ENCODE results near the gene PAQR7.

PAQR7 gene

DNA sequence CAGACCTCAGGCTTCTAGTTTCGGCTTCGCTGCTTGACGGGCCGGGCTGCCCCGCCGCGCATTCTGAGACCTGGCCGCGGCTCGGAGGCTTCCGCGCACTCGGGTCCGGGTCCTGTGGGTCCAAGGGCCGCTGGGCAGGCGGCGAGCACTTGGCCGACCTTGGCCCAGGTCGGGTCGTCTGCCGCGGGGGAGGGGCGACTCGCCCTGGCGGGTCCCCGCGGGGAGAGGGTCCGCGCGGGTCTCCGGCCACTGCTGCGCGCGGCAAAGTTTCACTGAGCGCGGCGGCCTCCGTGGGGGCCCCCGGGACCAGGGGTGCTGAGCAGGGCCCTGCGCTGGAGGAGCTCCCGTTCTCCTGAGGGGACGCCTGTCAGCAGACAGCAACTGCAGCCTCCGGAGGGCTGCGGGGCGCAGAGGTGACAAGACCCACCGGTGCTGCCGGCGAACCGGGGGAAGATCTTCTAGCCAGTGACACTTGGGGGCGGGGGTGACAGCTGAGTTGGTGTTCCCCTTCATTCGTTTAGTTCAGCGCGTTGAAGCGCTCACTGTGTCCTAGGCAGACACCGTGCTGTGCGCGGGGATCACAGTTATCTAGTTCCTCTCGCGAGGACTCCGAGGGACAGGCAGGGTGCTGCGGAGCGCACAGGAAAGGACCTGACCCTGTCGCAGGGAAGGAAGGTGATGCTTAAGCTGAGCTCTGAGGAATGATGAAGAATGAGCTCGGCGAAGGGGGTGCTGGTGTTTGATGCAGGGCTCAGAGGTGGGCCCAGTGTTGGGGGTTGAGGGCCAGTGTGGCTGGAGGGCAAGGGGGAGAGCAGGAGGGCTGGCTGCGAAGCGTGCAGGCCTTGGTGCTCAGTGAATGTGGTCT lies 55.0 kb downstream of the PAQR7 start:
- TF ChIP-seq, protein P1, sequence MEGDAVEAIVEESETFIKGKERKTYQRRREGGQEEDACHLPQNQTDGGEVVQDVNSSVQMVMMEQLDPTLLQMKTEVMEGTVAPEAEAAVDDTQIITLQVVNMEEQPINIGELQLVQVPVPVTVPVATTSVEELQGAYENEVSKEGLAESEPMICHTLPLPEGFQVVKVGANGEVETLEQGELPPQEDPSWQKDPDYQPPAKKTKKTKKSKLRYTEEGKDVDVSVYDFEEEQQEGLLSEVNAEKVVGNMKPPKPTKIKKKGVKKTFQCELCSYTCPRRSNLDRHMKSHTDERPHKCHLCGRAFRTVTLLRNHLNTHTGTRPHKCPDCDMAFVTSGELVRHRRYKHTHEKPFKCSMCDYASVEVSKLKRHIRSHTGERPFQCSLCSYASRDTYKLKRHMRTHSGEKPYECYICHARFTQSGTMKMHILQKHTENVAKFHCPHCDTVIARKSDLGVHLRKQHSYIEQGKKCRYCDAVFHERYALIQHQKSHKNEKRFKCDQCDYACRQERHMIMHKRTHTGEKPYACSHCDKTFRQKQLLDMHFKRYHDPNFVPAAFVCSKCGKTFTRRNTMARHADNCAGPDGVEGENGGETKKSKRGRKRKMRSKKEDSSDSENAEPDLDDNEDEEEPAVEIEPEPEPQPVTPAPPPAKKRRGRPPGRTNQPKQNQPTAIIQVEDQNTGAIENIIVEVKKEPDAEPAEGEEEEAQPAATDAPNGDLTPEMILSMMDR (IDR thresholded peaks at IDR 0.05; ENCODE audit: insufficient read depth, low read depth, low read length, missing control alignments) = no peak
- DNase-seq (ENCODE audit: low read depth) = peak; percentile 81
- H3K4me3 ChIP-seq (ENCODE audit: low read length) = peak overlapping the region; percentile 84

DNA sequence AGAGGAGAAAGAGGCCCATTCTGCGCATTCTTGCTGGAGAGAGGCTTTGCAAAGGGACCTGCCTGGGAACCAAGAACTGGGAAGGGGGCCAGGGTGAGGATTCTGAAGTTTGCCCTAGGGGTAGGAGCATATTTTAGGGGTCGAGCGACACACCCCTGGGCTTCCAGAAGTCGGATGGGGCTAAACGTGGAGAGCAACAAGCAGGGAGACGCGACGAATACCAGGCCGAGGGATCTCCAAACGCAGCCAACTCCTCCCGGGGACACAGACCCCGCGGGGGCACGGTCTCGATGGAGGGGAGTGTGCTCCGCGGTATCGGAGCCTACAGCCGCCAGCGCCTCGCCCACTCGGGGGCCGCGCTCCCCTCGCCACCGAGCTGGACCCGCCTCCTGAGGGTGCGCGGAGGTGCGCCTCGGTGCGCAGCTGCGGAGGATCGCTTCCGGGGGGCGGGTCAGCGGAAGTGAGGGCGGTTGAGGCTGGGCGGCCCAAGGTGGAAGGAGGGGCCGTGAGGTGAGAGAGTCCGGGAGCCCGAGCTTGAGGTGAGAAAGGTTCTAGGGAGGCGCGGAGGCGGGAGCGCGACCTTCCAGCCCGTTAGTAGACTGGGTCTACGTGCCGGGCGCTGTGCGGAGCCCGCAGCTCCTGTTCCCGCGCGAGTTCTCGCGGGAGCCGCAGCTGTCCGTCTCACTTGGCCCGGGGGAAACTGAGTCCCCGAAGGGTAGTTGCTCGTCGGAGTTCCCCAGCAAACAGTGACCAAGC lies 55.8 kb downstream of the PAQR7 start, which contains the start of gene MTFR1L:
TSS of gene MTFR1L (plus strand) at position 464 of the 756 bp plus-strand sequence. CDS start 3,151 bp downstream, outside the sequence.
- peak within 1 kb of the TSS; percentile 84 for H3K4me3 ChIP-seq (ENCODE audit: low read length)
- peak; percentile 89 for DNase-seq (ENCODE audit: low read depth)
- TF ChIP-seq, protein P1 (IDR thresholded peaks at IDR 0.05; ENCODE audit: insufficient read depth, low read depth, low read length, missing control alignments) = no peak

DNA sequence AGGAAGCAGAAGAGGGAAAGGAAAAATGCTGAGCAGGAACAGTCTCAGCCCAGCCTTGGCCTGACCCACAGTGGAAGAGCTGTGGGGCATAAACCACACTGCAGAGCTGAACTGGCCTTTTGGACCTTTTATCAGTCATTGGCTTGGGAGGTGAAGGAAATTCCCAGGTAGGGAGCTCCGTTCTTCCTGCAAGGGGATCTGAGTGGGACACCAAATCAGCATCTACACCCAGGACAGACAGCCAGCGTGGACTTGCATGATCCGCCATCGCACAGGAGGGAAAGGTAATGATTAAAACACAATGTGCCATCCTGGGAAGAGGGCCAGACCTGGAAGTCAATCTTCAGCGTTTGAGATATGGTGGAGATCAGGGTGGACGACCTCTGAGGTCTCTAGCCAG lies 56.9 kb downstream of the PAQR7 start:
- H3K4me3 ChIP-seq (ENCODE audit: low read length) = peak overlapping the region; percentile 84
- DNase-seq (ENCODE audit: low read depth) = no peak

DNA sequence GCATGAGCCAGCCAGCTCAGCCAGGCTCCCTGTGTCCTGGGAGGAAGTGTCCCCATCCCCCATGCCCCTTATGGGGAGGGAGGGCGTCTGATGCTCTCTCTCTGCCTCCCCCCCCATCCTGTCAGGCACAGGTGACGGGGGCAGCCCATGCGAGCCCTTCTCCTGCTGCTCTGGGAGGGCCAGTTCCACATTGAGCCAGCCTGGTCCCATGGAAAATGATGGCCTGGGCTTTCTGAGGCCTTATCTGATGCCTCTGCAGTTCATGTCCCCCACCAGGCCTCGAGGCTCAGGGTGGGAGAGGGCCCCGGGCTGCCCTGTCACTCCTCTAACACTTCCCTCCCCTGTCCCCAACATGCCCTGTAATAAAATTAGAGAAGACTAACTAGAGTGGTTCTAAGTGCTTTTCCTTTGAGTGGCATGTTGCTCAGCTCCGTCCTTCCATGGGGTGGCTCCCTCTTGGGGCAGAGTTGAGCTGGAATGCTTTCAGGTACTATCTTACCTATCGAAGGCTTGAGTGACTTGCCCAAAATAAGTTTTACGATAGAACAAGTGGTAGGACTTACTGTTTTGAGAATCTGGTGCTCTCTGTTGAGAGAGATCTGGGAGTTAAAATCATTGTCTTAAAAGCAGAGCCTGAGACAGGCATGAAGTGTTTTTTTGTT lies 57.5 kb downstream of the PAQR7 start:
- H3K4me3 ChIP-seq (ENCODE audit: low read length) = no peak overlapping the region
- TF ChIP-seq, protein P1 (IDR thresholded peaks at IDR 0.05; ENCODE audit: insufficient read depth, low read depth, low read length, missing control alignments) = peak; percentile 67
- DNase-seq (ENCODE audit: low read depth) = peak; percentile 50

More for the DNA sequence above, 56.9 kb downstream of the PAQR7 start:
- TF ChIP-seq, protein P1 (IDR thresholded peaks at IDR 0.05; ENCODE audit: insufficient read depth, low read depth, low read length, missing control alignments) = no peak

DNA sequence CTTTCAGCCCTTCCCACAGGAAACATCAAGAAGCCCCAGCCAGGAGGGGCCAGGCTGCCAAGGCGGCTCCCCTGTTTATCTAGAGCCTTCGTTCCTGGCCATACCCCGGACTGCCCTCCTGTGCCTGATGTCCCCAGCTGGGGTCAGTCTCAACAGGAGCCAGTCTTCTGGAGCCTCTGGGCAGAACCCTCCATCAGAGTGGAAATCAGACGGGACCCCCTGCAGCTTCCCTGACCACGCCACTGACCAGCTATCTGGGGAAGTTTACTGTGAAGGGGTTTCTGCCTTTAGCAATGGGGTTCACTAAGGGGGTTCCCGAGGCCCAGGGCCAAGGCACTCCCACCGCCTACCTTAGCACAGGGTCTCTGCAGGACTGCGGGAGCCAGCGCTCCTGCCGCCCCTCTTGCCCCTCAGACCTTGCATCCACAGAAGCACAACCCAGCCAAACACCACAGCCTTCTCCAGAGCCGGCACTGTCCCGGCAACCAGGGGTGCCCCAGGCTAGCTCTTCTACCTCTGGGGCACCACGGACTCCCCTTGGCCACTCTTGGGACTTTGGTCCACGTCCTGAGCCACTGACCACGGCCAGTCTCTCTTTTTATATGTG lies 59.3 kb downstream of the PAQR7 start:
- no peak for DNase-seq (ENCODE audit: low read depth)
- H3K4me3 ChIP-seq (ENCODE audit: low read length) = no peak overlapping the region
- TF ChIP-seq, protein P1 (IDR thresholded peaks at IDR 0.05; ENCODE audit: insufficient read depth, low read depth, low read length, missing control alignments) = no peak

All from epithelial cell of esophagus (primary cell).